ENCODE data around the gene DHX30. TPM values are rescaled to one million over a fixed set of nuclear protein-coding genes. Genes with fewer than 3 reads are reported as not detected.
A peak's percentile ranks its signal among the peaks of the same experiment; 100 is the strongest.

The DHX30 gene
- total RNA-seq, 1 experiment from 2014 or later = 75.7 TPM

GRCh38 chr3:47870156-47870555 lies 67.2 kb downstream of the DHX30 start:
- Mint-ChIP-seq H3K27me3 (ENCODE audit: insufficient read depth, unreplicated experiment) (no peaks in the 10 kb centered on the region), H3K4me3 (ENCODE audit: unreplicated experiment) (no peak overlapping the region), H3K4me1 (ENCODE audit: low read depth, unreplicated experiment) (peaks cover 4% of the 10 kb centered on the region), H3K9me3 (ENCODE audit: unreplicated experiment) (no peaks in the 10 kb centered on the region), H3K36me3 (ENCODE audit: insufficient read depth, unreplicated experiment) (peaks cover 80% of the 10 kb centered on the region), H3K27ac (ENCODE audit: unreplicated experiment) (no peak overlapping the region)
- POLR2A ChIA-PET = no interaction called here
- CTCF ChIA-PET = no interaction called here
- Histone ChIP-seq H3K36me3 (ENCODE audit: control insufficient read depth, insufficient read depth, low read length) (peaks cover 2% of the 10 kb centered on the region; the same call in 1 of the 2 replicates), H3K27me3 (replicated peaks; ENCODE audit: control insufficient read depth, insufficient read depth, low read length) (no peaks in the 10 kb centered on the region), H3K9me3 (no peaks in the 10 kb centered on the region), H3K4me3 (ENCODE audit: low read depth, low read length) (no peak overlapping the region), H3K4me1 (no peaks in the 10 kb centered on the region)
- no peak for DNase-seq
- no peak for TF ChIP-seq CTCF (IDR thresholded peaks at IDR 0.05; ENCODE audit: insufficient read depth in 1 of 2, low read depth in 1 of 2, low read length in 1 of 2, severe bottlenecking in 1 of 2, unreplicated experiment in 1 of 2)
- intact Hi-C loops (cut with micrococcal nuclease; ENCODE audit: unreplicated experiment) = no loop called here
- no TSS peak for BruUV-seq (replicated peaks)

- POLR2A ChIA-PET = no interaction called here
- CTCF ChIA-PET = no interaction called here
- H3K36me3 ChIP-seq (ENCODE audit: control insufficient read depth, insufficient read depth, low read length) = peaks cover 2% of the 10 kb centered on the region; the same call in 1 of the 2 replicates
Measured at GRCh38 chr3:47870702-47871260, 67.8 kb downstream of the DHX30 start.

GRCh38 chr3:47871389-47871788 lies 68.5 kb downstream of the DHX30 start:
- DNase-seq = no peak
- Mint-ChIP-seq H3K4me3 (ENCODE audit: unreplicated experiment) (no peak overlapping the region), H3K36me3 (ENCODE audit: insufficient read depth, unreplicated experiment) (peaks cover 75% of the 10 kb centered on the region), H3K27ac (ENCODE audit: unreplicated experiment) (no peak overlapping the region), H3K27me3 (ENCODE audit: insufficient read depth, unreplicated experiment) (no peaks in the 10 kb centered on the region), H3K9me3 (ENCODE audit: unreplicated experiment) (no peaks in the 10 kb centered on the region), H3K4me1 (ENCODE audit: low read depth, unreplicated experiment) (peaks cover 6% of the 10 kb centered on the region)
- Histone ChIP-seq H3K36me3 (ENCODE audit: control insufficient read depth, insufficient read depth, low read length) (peaks cover 2% of the 10 kb centered on the region; the same call in 1 of the 2 replicates), H3K9me3 (no peaks in the 10 kb centered on the region), H3K27me3 (replicated peaks; ENCODE audit: control insufficient read depth, insufficient read depth, low read length) (no peaks in the 10 kb centered on the region), H3K4me3 (ENCODE audit: low read depth, low read length) (no peak overlapping the region), H3K4me1 (no peaks in the 10 kb centered on the region)
- no TSS peak for BruUV-seq (replicated peaks)
- intact Hi-C loops (cut with micrococcal nuclease; ENCODE audit: unreplicated experiment) = no loop called here
- no peak for TF ChIP-seq CTCF (IDR thresholded peaks at IDR 0.05; ENCODE audit: insufficient read depth in 1 of 2, low read depth in 1 of 2, low read length in 1 of 2, severe bottlenecking in 1 of 2, unreplicated experiment in 1 of 2)
- ChIA-PET POLR2A (no interaction called here), CTCF (no interaction called here)

More at GRCh38 chr3:47870702-47871260, 67.8 kb downstream of the DHX30 start:
- H3K9me3 Mint-ChIP-seq (ENCODE audit: unreplicated experiment) = no peaks in the 10 kb centered on the region
- no peak for DNase-seq
- intact Hi-C loops (cut with micrococcal nuclease; ENCODE audit: unreplicated experiment) = no loop called here
- Histone ChIP-seq H3K4me1 (no peaks in the 10 kb centered on the region), H3K9me3 (no peaks in the 10 kb centered on the region), H3K4me3 (ENCODE audit: low read depth, low read length) (no peak overlapping the region), H3K27me3 (replicated peaks; ENCODE audit: control insufficient read depth, insufficient read depth, low read length) (no peaks in the 10 kb centered on the region)
- H3K36me3 Mint-ChIP-seq (ENCODE audit: insufficient read depth, unreplicated experiment) = peaks cover 80% of the 10 kb centered on the region
- TF ChIP-seq CTCF (IDR thresholded peaks at IDR 0.05; ENCODE audit: insufficient read depth in 1 of 2, low read depth in 1 of 2, low read length in 1 of 2, severe bottlenecking in 1 of 2, unreplicated experiment in 1 of 2) = no peak
- peaks cover 6% of the 10 kb centered on the region for H3K4me1 Mint-ChIP-seq (ENCODE audit: low read depth, unreplicated experiment)
- no peaks in the 10 kb centered on the region for H3K27me3 Mint-ChIP-seq (ENCODE audit: insufficient read depth, unreplicated experiment)
- H3K27ac Mint-ChIP-seq (ENCODE audit: unreplicated experiment) = peak overlapping the region; percentile 70
- H3K4me3 Mint-ChIP-seq (ENCODE audit: unreplicated experiment) = no peak overlapping the region
- no TSS peak for BruUV-seq (replicated peaks)

All from Caco-2 (cell line).